ENCODE measurements around the gene SFXN5.

The SFXN5 gene

DNA sequence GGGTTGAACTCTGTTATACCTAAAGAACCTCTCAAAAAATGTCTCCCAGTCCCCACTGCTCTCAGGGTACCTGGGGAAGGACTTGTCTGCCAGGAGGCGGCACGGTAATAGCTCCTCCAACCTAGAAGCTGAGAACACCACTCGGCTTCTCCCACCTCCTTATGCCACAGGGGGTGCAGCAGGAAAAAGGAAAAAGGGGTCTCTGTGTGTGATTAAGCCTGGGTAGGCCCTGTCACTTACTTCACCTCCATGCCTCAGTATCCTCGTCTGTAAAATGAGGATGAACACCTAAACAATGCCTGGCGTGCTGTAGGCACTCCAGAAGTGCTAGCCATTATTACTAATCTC is 77.6 kb downstream of the SFXN5 start:
- H3K27me3 Mint-ChIP-seq, result no peaks in the 10 kb centered on the region
- H3K36me3 Mint-ChIP-seq (ENCODE audit: low read depth), result peaks cover 2% of the 10 kb centered on the region
- no peaks in the 10 kb centered on the region for H3K9me3 Mint-ChIP-seq
- no peak overlapping the region for H3K4me3 Mint-ChIP-seq
- no peaks in the 10 kb centered on the region for H3K4me1 Mint-ChIP-seq
- H3K27ac Mint-ChIP-seq, result no peak overlapping the region
- no peak for ATAC-seq
- DNase-seq, result no peak

DNA sequence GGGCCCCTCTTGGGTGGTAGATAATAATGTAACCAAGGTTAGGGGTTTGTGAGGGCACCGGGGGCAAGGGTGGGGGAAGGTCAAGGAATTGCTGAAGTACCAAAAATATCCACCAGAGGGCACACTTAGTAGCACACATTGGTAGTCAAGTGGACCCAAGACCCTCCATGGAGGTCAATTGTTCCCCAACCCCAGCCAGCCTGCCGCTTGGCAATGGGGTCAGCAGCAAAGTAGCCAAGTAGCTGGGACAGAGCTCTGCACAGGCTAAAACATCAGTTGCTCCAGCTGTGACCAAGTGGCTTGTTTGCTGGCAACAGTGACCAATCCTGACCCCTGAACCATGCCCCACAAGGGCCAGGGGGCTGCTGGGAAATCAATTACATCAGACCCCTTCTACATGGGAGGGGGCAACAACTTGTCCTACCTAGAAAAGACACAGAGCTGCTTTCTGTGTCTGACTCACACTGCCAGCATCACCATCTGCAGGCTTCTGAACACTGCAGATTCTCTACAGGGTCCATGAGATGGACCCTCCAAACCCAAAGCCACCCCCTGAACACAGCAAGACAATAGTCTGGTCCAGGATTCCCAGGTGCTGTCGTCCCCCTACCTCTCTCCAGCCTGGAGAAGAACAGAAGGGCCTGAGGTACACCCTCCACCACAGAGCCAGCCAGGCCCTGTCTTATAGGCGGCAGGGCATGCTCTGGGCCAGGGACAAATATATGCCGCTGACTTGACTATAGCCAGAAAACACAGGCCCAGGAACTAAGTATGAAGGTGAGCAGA is 78.2 kb downstream of the SFXN5 start:
- DNase-seq (peak; percentile 43), ATAC-seq (no peak)
- H3K27ac Mint-ChIP-seq, result no peak overlapping the region
- H3K27me3 Mint-ChIP-seq, result no peaks in the 10 kb centered on the region
- no peaks in the 10 kb centered on the region for H3K4me1 Mint-ChIP-seq
- H3K36me3 Mint-ChIP-seq (ENCODE audit: low read depth), result peaks cover 2% of the 10 kb centered on the region
- no peak overlapping the region for H3K4me3 Mint-ChIP-seq
- no peaks in the 10 kb centered on the region for H3K9me3 Mint-ChIP-seq

DNA sequence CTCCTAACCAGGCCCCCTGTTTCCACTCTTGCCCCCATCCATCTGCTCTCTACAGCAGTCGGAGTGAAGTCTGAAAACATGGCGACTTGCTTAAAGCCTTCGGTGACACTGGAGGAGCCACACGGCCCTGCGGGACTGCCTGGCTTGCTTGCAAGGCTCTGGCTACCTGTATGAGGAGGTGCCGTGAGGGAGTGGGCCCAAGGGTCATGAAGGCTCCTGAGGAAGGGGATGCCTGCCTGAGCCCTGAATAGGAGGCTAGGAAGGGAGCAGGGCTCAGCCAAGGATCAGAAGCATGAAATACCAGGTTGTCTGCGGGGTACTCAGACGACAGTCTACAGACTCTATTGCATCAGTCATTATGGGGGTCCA is 78.8 kb downstream of the SFXN5 start:
- H3K4me1 Mint-ChIP-seq, result no peaks in the 10 kb centered on the region
- no peak for DNase-seq
- H3K27me3 Mint-ChIP-seq, result no peaks in the 10 kb centered on the region
- no peak for ATAC-seq
- H3K27ac Mint-ChIP-seq, result no peak overlapping the region
- H3K36me3 Mint-ChIP-seq (ENCODE audit: low read depth), result peaks cover 2% of the 10 kb centered on the region
- no peak overlapping the region for H3K4me3 Mint-ChIP-seq
- no peaks in the 10 kb centered on the region for H3K9me3 Mint-ChIP-seq

DNA sequence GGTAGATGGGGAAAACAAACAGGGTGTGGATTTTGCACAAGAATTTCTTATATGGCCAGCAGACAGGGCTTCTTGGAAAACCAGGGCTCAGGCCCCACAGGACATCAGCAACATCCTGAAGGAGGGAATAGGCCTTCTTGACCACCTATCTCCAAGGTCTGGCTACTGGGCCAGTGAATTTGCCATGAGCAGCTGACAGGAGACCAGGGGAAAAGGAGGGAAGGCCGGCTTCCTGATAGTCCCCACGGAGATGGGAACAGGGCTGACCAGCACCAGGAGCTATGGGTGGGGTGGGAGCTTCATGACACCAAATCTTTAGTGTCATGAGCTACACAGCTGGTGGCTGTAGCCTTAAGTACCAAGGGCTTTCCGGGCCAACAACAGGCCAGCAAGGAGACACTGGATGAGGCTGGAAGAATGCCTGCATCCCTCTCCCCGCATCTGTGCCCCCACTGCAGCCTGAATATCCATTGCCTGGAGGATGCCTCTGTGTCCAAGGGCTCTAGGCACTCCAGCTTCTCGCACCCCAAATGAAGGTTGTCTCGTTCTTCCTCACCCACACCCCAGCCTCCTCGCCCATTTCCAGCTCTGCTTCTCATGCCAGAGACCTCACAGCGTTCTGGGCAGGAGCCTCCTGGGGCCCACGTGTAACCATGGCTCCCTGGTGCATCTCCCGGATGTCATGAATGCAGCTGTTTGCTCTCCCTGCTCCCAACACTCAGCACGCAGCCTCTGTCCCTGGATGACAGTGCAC is 79.4 kb downstream of the SFXN5 start:
- H3K27ac Mint-ChIP-seq, result no peak overlapping the region
- ATAC-seq, result no peak

DNA sequence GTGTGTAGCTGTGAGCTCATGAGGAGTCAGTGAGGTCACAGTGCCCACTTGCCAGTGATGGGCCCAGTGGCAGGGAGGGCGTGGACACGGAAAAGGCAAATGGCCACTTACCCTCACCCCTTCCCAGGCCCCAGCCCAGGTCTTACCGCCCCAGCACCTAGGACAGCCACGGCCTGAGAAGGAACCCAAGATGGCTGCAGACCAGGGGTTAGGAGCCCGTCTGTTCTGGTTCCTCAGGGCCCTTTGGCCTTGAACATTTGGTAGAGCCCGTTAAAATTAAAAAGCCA is 80.1 kb downstream of the SFXN5 start:
- H3K4me3 Mint-ChIP-seq, result no peak overlapping the region
- no peaks in the 10 kb centered on the region for H3K9me3 Mint-ChIP-seq
- peaks cover 2% of the 10 kb centered on the region for H3K36me3 Mint-ChIP-seq (ENCODE audit: low read depth)
- no peaks in the 10 kb centered on the region for H3K4me1 Mint-ChIP-seq
- no peaks in the 10 kb centered on the region for H3K27me3 Mint-ChIP-seq
- no peak for ATAC-seq
- no peak overlapping the region for H3K27ac Mint-ChIP-seq
- no peak for DNase-seq

More for the DNA sequence above, 79.4 kb downstream of the SFXN5 start:
- no peaks in the 10 kb centered on the region for H3K4me1 Mint-ChIP-seq
- peaks cover 2% of the 10 kb centered on the region for H3K36me3 Mint-ChIP-seq (ENCODE audit: low read depth)
- H3K9me3 Mint-ChIP-seq, result no peaks in the 10 kb centered on the region
- DNase-seq, result no peak
- H3K4me3 Mint-ChIP-seq, result no peak overlapping the region
- no peaks in the 10 kb centered on the region for H3K27me3 Mint-ChIP-seq

DNA sequence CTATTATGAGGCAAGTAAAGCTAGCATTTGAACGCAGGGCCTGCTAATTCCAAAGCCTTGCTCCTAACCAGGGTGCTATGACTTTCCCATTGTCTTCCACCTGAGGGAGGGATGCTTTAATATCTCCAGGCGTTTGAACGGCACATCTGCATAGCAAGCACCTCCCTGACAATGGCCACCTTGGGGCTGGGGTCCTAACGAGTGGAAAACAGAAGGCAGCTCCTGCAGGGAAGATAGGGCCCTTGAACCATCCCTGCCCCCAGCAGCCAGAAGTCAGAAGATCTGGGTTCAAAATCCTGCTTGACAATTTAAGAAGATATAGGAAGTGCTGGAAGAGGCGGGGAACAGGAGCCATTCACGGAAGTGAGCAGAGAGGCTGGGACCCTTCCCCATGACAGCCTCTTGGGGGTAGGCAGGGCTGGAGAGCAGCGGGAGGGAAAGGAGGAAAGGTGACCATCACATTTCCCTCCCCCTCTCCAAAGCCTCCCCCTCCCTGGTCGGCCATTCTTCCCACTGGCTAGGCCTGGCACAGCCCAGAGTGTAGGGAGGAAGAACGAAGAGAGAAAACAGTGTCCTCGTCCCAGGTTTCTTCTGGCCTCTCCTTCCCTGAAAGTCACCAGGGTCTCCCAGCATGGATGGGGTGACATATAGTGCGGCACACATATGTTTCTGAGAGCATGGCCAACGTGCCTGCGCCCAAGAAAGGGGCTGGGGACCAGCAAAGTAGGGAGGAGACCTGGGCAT is 80.6 kb downstream of the SFXN5 start:
- Mint-ChIP-seq H3K27ac (no peak overlapping the region), H3K9me3 (no peaks in the 10 kb centered on the region), H3K4me1 (no peaks in the 10 kb centered on the region), H3K4me3 (no peak overlapping the region), H3K27me3 (no peaks in the 10 kb centered on the region), H3K36me3 (ENCODE audit: low read depth) (peaks cover 2% of the 10 kb centered on the region)
- DNase-seq, result no peak
- ATAC-seq, result no peak

DNA sequence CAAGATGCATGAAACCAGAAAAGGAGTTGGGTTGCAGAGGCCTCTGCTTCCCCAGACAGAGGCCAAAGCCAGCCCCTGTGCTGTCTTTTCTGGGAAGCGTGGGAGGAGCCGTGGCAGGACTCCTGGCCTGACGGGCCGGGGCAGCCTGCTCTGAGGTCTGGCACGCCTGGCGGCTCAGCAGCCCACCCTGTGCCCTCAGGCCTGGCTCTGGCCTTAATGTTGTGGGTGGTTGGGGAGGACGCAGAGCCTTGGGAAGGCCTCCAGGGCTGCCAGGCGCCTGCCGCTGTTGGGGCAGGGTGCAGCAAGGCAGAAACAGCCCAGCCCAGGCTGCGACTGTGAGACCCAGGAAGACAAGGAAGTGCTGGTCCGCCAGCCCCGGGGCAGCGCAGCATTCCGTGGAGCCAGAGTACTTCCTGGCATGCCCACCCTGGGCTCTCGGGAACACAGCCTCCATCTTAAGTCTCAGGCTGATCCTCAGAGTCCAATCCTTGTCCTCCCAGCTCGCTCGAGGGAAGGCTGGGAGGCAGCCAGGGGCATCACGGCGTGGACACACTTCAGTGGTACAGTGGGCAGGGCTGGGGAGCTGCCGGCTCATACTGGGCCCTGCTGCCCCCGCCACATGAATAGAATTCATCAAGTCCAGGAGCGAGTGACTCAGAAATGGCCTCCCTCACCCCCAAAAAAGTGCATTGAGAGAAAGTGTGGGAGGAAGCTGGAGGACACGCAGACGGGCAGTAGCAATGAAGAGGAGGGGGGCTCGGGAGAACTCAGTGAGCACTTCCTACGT is 81.5 kb downstream of the SFXN5 start:
- Mint-ChIP-seq H3K27ac (no peak overlapping the region), H3K4me3 (no peak overlapping the region), H3K9me3 (no peaks in the 10 kb centered on the region), H3K27me3 (no peaks in the 10 kb centered on the region), H3K4me1 (no peaks in the 10 kb centered on the region), H3K36me3 (ENCODE audit: low read depth) (peaks cover 2% of the 10 kb centered on the region)
- DNase-seq (no peak), ATAC-seq (no peak)

DNA sequence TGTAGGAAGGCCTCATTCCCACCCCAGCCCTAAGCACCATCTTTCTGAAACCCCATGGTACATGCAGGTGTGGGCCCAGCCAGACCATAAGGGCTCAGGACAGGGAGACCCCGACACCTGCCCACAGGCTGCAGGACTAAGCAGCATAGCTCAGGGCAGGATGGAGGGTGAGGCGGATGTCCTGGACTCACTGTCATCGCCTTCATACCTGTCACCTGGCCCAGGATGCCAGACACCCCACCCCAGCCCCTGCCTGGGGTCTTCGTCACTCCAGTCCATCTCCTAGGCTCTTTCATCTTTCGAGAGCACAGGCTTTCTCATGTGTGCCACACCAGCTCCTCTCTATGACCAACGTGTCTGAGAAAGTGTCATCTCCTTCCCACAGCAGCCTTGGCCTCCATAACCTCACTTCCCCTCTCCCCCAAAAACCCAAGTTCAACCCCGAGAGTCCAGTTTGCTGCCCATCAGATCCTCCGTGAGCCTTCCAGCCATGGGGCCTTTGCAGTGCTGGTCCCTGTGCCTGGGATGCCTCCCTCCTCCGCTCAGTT is 82.7 kb downstream of the SFXN5 start:
- H3K36me3 Mint-ChIP-seq (ENCODE audit: low read depth), result peaks cover 2% of the 10 kb centered on the region
- no peaks in the 10 kb centered on the region for H3K9me3 Mint-ChIP-seq
- DNase-seq (no peak), ATAC-seq (no peak)
- H3K27ac Mint-ChIP-seq, result no peak overlapping the region
- no peak overlapping the region for H3K4me3 Mint-ChIP-seq
- H3K4me1 Mint-ChIP-seq, result no peaks in the 10 kb centered on the region
- H3K27me3 Mint-ChIP-seq, result no peaks in the 10 kb centered on the region

DNA sequence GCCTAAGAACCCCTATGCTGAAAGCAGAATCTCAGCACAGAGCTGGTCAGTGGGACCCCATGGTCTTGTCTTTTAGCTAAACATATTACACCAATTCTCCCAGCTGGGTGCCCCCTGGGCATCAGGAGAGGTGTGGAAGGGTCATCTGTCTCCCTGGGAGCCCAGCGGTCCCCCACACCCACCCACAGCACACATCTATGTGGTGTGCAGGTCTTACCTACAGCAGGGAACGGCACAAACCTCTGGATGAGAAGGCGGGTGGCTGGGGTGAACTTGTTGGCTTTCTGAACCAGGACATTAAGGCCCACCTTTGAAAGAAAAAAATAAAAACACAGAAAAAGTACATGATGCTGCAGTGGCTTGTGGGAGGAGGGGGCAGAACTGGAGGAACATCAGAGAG is 83.5 kb downstream of the SFXN5 start:
- ATAC-seq, result no peak
- DNase-seq, result no peak
- H3K4me3 Mint-ChIP-seq, result no peak overlapping the region
- H3K27ac Mint-ChIP-seq, result no peak overlapping the region
- no peaks in the 10 kb centered on the region for H3K9me3 Mint-ChIP-seq
- no peaks in the 10 kb centered on the region for H3K4me1 Mint-ChIP-seq
- H3K27me3 Mint-ChIP-seq, result no peaks in the 10 kb centered on the region
- peaks cover 2% of the 10 kb centered on the region for H3K36me3 Mint-ChIP-seq (ENCODE audit: low read depth)

DNA sequence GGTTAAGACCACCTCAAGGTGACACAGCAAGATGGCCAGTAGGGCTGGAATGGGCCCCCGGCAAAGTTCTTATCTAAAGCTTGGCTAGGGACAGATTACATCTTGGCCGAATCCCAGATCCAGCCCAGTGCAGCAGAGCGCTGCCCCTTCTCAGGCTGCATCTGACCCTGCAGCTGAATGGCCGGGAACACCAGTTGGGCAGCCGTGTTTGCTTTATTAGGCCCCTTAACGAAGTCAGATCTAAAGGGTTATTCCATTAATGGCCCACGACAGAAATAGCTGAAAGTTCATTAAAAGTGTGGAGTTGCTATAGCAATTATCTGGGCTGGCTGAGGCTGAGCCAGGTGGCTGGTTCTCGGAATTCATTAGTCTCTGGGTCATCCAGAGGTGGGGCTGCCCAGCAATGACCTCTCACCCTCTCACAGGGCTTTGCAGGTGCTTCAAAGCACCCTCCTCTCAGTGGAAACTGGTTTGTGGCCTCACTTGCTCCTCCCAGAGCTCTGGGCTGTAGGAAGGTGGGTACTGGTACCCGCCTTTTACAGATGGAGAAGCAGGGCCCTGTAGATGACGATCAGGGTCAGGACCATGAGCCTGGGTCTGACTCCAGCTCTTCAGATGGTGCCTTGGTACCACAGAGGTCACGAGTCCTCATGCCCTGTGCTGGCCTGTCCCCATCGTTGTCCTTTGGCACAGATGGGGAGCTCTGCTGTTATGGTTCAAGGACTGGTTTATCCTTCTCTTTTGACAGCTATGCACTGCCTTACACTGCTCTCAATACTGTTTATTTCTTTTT is 85.4 kb downstream of the SFXN5 start:
- Mint-ChIP-seq H3K27me3 (no peaks in the 10 kb centered on the region), H3K36me3 (ENCODE audit: low read depth) (peaks cover 2% of the 10 kb centered on the region), H3K9me3 (no peaks in the 10 kb centered on the region), H3K4me3 (no peak overlapping the region), H3K27ac (no peak overlapping the region), H3K4me1 (no peaks in the 10 kb centered on the region)
- ATAC-seq (no peak), DNase-seq (no peak)

DNA sequence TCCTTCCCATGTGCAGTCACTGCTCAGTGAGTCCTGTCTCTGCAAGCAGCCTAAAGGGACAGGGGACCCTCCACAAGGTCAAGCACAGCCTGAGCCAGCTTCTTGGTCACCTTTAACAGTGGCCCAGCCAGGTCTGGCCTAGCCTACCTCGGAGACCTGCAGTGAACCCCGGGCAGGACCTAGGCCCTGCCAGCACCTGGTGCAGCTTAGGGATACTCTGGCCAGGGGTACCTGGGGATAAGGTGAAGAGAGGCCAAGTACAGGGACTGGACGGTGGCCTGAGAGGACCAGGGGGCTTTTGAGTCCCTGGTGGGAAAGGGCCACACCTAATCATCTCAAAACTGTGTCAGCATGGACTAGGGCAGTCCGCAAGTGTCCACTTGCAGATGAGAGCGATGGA is 86.4 kb downstream of the SFXN5 start:
- Mint-ChIP-seq H3K27me3 (no peaks in the 10 kb centered on the region), H3K4me1 (no peaks in the 10 kb centered on the region), H3K27ac (no peak overlapping the region), H3K36me3 (ENCODE audit: low read depth) (peaks cover 2% of the 10 kb centered on the region), H3K4me3 (no peak overlapping the region), H3K9me3 (no peaks in the 10 kb centered on the region)
- DNase-seq, result no peak
- no peak for ATAC-seq

DNA sequence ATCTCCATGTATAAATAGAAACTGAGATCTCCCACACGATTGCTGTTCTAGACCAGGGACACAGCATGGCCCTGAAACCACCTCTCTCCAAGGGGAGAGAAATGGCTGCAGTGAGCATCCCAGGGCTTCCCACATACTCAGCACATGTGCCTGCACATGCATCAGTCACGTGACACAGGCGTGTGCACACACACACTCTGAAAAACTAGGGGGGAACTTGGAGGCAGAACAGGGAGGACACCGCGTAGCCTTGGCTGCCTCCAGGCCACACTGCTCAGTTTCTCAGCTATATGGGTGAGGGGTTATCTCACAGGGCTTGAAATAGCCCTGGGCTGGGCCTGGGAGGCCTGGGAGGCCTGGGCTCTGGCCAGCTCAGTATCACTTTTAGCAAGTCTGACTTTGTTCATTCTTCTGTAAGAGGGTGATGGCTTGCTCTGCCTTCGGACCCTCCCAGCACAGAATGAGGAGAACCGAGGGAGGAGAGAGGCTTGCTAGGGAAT is 87.3 kb downstream of the SFXN5 start:
- H3K4me3 Mint-ChIP-seq, result no peak overlapping the region
- no peaks in the 10 kb centered on the region for H3K9me3 Mint-ChIP-seq
- H3K36me3 Mint-ChIP-seq (ENCODE audit: low read depth), result no peaks in the 10 kb centered on the region
- H3K27me3 Mint-ChIP-seq, result no peaks in the 10 kb centered on the region
- H3K4me1 Mint-ChIP-seq, result no peaks in the 10 kb centered on the region
- no peak overlapping the region for H3K27ac Mint-ChIP-seq
- ATAC-seq (no peak), DNase-seq (no peak)

DNA sequence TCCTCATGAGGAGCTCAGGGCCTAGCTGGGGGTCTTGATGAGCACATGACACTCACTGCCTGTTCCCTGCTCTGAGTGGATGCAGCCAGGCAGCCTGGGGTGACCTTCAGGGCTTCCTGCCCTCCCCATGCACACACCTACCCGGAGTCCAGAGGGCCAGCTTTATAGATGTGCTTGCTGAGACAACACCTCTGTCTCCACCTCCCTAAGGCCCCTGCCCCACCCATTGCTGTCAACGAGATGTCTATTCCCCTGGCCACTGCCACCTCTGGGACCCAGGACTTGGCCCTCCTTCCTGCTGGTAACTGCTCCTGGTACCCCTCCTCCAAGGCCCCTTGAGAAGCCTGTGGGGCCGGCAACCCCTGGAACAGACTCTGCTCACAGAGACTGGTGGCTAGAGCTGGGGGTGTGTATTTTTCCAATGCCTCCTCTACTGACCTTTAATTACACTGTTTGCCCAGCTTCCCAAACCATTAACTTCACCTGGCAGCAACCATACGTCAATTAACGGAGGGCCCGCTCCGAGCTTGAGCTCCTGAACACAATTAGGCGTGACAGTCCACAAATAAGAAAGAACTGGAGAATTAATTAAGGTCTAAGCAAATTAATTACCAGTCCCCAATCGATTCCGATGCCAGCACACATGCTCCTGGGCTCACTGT is 87.9 kb downstream of the SFXN5 start:
- ATAC-seq (no peak), DNase-seq (no peak)
- H3K36me3 Mint-ChIP-seq (ENCODE audit: low read depth), result no peaks in the 10 kb centered on the region
- no peak overlapping the region for H3K27ac Mint-ChIP-seq
- H3K27me3 Mint-ChIP-seq, result no peaks in the 10 kb centered on the region
- no peaks in the 10 kb centered on the region for H3K4me1 Mint-ChIP-seq
- H3K9me3 Mint-ChIP-seq, result no peaks in the 10 kb centered on the region
- H3K4me3 Mint-ChIP-seq, result no peak overlapping the region

Measured in activated naive CD8-positive, alpha-beta T cell treated with anti-CD3 and anti-CD28 coated beads, Interleukin-2, amount 50 U/mL, for 24 hours (primary cell).